Thyroid gland (tissue), 4 donors: Measurements from ENCODE around the gene CLCA1. TPM values are rescaled to one million over a fixed set of nuclear protein-coding genes. Genes with fewer than 3 reads are reported as not detected.

ENCODE experiments used
- DNase-seq, 2 donors: peaks; one replicate each; pipeline ENCODE4 v3.0.0-alpha.2; 2019
- H3K27ac ChIP-seq, 3 donors: fragments of 200-600 bp; sonication (generic); 1 replicate in 2 of 3; 2 replicates in 1 of 3; pipeline ENCODE4 v1.5.1; 2016 to 2019; ENCODE audit warnings: mild to moderate bottlenecking in 1 of 3, moderate library complexity in 1 of 3
- H3K27me3 ChIP-seq: fragments of 200-600 bp; sonication (generic); one replicate; pipeline ENCODE4 v1.5.1; 2019
- H3K36me3 ChIP-seq, 2 donors: fragments of 200-600 bp; sonication (generic); one replicate each; pipeline ENCODE4 v1.5.1; 2016 to 2019
- H3K4me1 ChIP-seq, 2 donors: fragments of 200-600 bp; sonication (generic); one replicate each; pipeline ENCODE4 v1.5.1; 2017 to 2019
- H3K4me3 ChIP-seq, 3 donors: fragments of 200-600 bp; sonication (generic); replicated peaks in 1 of 3; 1 replicate in 2 of 3; 2 replicates in 1 of 3; pipeline ENCODE4 v1.5.1; 2016; ENCODE audit warnings: mild to moderate bottlenecking in 1 of 3
- H3K9me3 ChIP-seq: fragments of 200-600 bp; sonication (generic); one replicate; pipeline ENCODE4 v1.5.1; 2017
- CTCF ChIP-seq, 6 experiments: fragments of 200-600 bp in 3 of 6; fragments of 450-650 bp in 3 of 6; sonication (generic) in 3 of 6; IDR thresholded peaks; one replicate each; pipeline ENCODE4 v1.5.1; 2016 to 2019; ENCODE audit warnings: antibody characterized with exemption in 6 of 6, mild to moderate bottlenecking in 2 of 6, inconsistent platforms in 1 of 6, moderate library complexity in 1 of 6
- POLR2A ChIP-seq, 2 donors: fragments of 450-650 bp; IDR thresholded peaks; one replicate each; pipeline ENCODE4 v1.6.1; 2017; ENCODE audit warnings: antibody characterized with exemption in 2 of 2, mild to moderate bottlenecking in 2 of 2, moderate library complexity in 1 of 2
- WGBS, 2 donors: methylation state at CpG; one replicate each; pipeline ENCODE4 v1.1.5; 2017; 5-methylcytosine and 5-hydroxymethylcytosine counted together
- intact Hi-C: fragments of 100-400 bp; cut with DNase I; formaldehyde crosslinking; loops from one replicate; pipeline ENCODE4 v1.15.1; 2023
- total RNA-seq, 4 donors: library from RNA; depleted of rRNA; stranded (reverse); fragments of >200 nt; gene quantifications; one replicate each; pipeline ENCODE4 v1.2.3, GENCODE V29; 2016

CLCA1 gene
- total RNA-seq, 4 donors from 2014 or later, result not detected

DNA sequence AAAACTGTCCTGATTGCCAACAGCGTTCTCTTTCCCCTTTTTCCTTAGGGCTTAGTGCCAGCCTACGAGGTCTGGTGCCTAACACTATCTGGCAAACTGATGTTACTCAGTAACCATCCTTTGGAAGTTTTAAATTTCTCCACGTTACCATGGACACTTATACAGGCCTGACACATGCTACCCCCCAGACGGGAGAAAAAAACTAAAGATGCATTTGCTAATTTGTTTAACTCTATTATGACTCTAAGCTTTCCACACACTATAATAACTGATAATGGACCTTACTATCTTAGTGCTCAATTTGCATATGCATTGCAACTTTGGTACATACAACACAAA is 36.8 kb downstream of the CLCA1 start:
- Histone ChIP-seq H3K36me3 (no peaks in the 10 kb centered on the region), H3K27me3 (no peaks in the 10 kb centered on the region), H3K9me3 (no peaks in the 10 kb centered on the region), H3K4me3 (no peak overlapping the region), H3K27ac (no peak overlapping the region), H3K4me1 (peaks cover 0 to 14% of the 10 kb centered on the region in 2 donors)
- intact Hi-C loops, result no loop called here
- no peak for DNase-seq
- WGBS, 2 donors, result 81 to 83% methylated on average over 4 of the region's 4 CpGs
- TF ChIP-seq CTCF (IDR thresholded peaks at IDR 0.05) (no peak), POLR2A (IDR thresholded peaks at IDR 0.05) (no peak)

GRCh38 chr1:86507935-86508582 is 39.3 kb downstream of the CLCA1 start:
- peak; percentile 37 to 49 for DNase-seq
- 23 to 24% methylated on average over 13 of the region's 13 CpGs for WGBS, 2 donors
- intact Hi-C loops, result no loop called here

DNA sequence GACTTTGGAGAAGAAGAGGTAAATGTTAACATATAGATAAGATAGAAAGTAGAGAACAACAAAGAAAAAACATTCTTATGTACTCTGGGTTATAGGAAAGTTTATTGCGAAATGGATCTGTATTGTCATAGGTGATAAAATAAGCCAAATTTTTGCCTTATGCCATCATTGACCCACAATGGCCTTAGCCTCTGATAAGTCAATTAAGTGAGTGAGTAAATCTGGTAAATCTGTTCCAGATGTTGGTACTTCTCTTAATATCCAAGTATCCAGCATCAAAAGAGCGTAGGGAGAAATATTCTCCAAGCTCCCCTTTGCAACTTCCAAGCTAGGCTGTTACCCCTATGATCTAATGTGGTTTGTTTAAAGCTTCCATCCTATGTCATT is 39.8 kb downstream of the CLCA1 start:
- intact Hi-C loops, result no loop called here
- no peaks in the 10 kb centered on the region for H3K36me3 ChIP-seq
- H3K4me3 ChIP-seq, result no peak overlapping the region
- DNase-seq, result no peak
- 88 to 92% methylated on average over 2 of the region's 2 CpGs for WGBS, 2 donors
- no peaks in the 10 kb centered on the region for H3K27me3 ChIP-seq
- no peak overlapping the region for H3K27ac ChIP-seq
- peaks cover 0 to 6% of the 10 kb centered on the region in 2 donors for H3K4me1 ChIP-seq
- TF ChIP-seq CTCF (IDR thresholded peaks at IDR 0.05) (no peak), POLR2A (IDR thresholded peaks at IDR 0.05) (no peak)
- no peaks in the 10 kb centered on the region for H3K9me3 ChIP-seq

More at GRCh38 chr1:86507935-86508582, 39.3 kb downstream of the CLCA1 start:
- Histone ChIP-seq H3K4me3 (no peak overlapping the region), H3K27me3 (no peaks in the 10 kb centered on the region), H3K9me3 (no peaks in the 10 kb centered on the region), H3K27ac (no peak overlapping the region), H3K4me1 (peaks cover 0 to 11% of the 10 kb centered on the region in 2 donors), H3K36me3 (no peaks in the 10 kb centered on the region)
- TF ChIP-seq CTCF (IDR thresholded peaks at IDR 0.05) (peak; percentile 20 to 68 (median 59)), POLR2A (IDR thresholded peaks at IDR 0.05) (no peak)

DNA sequence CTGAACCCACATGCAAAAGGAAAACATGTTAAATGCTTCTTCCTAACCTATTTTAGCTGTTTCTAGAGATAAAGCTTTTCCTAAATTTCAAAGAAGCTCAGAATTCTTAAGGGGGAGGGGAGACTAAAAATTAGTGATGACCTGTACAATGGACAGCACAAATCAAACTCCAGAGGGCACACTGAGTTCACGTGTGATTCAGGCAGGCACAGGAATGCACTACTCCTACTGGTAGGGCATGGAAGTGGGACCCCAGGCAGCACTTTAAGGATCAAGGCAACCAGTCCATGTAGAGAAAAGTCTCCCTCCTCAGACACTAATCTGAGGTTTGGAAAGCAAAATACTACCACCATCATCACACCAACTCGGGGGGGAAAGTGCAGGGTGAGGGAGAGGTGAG is 46.9 kb downstream of the CLCA1 start:
- no peaks in the 10 kb centered on the region for H3K4me1 ChIP-seq
- 54 to 64% methylated on average over 2 of the region's 2 CpGs for WGBS, 2 donors
- no peaks in the 10 kb centered on the region for H3K27me3 ChIP-seq
- no peak for TF ChIP-seq POLR2A (IDR thresholded peaks at IDR 0.05)
- peak in 1 of 6 experiments; percentile 3 for TF ChIP-seq CTCF (IDR thresholded peaks at IDR 0.05)
- no peak overlapping the region for H3K4me3 ChIP-seq
- H3K36me3 ChIP-seq, result no peaks in the 10 kb centered on the region
- DNase-seq, result no peak
- H3K27ac ChIP-seq, result no peak overlapping the region
- intact Hi-C loops, result no loop called here
- no peaks in the 10 kb centered on the region for H3K9me3 ChIP-seq

DNA sequence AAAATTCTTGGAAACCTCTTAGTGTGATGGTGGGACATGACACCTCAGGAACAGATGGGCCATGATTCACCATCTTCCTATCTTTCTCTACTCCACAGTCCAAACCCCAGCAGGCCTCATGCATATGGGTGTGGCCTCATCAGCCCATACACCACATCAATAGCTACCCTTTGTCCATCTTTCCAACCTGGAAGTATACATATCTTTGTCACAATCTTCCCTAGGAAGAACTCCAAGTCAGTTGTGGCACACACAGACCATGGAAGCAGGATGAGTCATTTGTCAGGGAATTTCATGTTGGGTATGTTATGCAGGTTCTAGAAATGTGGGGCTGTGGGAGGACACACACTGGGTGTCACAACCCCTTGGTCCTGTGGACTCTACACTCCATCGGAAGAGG is 47.6 kb downstream of the CLCA1 start:
- no peak for DNase-seq
- no peaks in the 10 kb centered on the region for H3K9me3 ChIP-seq
- H3K27ac ChIP-seq, result no peak overlapping the region
- TF ChIP-seq POLR2A (IDR thresholded peaks at IDR 0.05) (no peak), CTCF (IDR thresholded peaks at IDR 0.05) (no peak)
- 95 to 100% methylated on average over 1 of the region's 1 CpG for WGBS, 2 donors
- H3K4me1 ChIP-seq, result no peaks in the 10 kb centered on the region
- intact Hi-C loops, result no loop called here
- no peaks in the 10 kb centered on the region for H3K27me3 ChIP-seq
- H3K36me3 ChIP-seq, result no peaks in the 10 kb centered on the region
- H3K4me3 ChIP-seq, result no peak overlapping the region
